DOHH2 (cell line): Measurements from ENCODE around the gene ABCA1.
"Not testable (repeated sequence)": the region's sequence is repeated elsewhere in the genome, so short reads cannot be mapped to it uniquely, and the experiment has no call there.

Experiments
- H3F3A ChIP-seq: fragments of 200-600 bp; sonication (generic), shearing (Covaris generic); 2 replicates; pipeline ENCODE4 v1.6.0; 2016; ENCODE audit warnings: antibody characterized with exemption, mild to moderate bottlenecking; ENCODE audit not compliant: control insufficient read depth, insufficient read depth
- H3K27ac ChIP-seq: fragments of 200-600 bp; sonication (generic); 2 replicates; pipeline ENCODE4 v1.5.1; 2014; ENCODE audit warnings: low read depth, mild to moderate bottlenecking, low read length, moderate library complexity
- H3K27me3 ChIP-seq: fragments of 200-600 bp; sonication (generic); 2 replicates; pipeline ENCODE4 v1.6.1; 2014; ENCODE audit warnings: mild to moderate bottlenecking, low read length, mixed read lengths; ENCODE audit not compliant: control insufficient read depth
- H3K36me3 ChIP-seq: fragments of 200-600 bp; sonication (generic); 2 replicates; pipeline ENCODE4 v1.6.1; 2014; ENCODE audit warnings: mild to moderate bottlenecking, low read length, moderate library complexity, mixed read lengths; ENCODE audit not compliant: control insufficient read depth
- H3K4me1 ChIP-seq: fragments of 200-600 bp; sonication (generic); 2 replicates; pipeline ENCODE4 v1.6.1; 2014; ENCODE audit warnings: mild to moderate bottlenecking, low read length, mixed read lengths; ENCODE audit not compliant: control insufficient read depth
- H3K4me2 ChIP-seq: fragments of 200-600 bp; sonication (generic); 2 replicates; pipeline ENCODE4 v1.6.0; 2014; ENCODE audit warnings: mild to moderate bottlenecking, low read length, moderate library complexity
- H3K4me3 ChIP-seq: fragments of 200-600 bp; sonication (generic); 2 replicates; pipeline ENCODE4 v1.5.1; 2014; ENCODE audit warnings: mild to moderate bottlenecking, low read length, mixed read lengths
- H3K79me2 ChIP-seq: fragments of 200-600 bp; sonication (generic); 2 replicates; pipeline ENCODE4 v1.6.1; 2014; ENCODE audit warnings: mild to moderate bottlenecking, low read length, mixed read lengths; ENCODE audit not compliant: control insufficient read depth
- H3K9me2 ChIP-seq: fragments of 200-600 bp; sonication (generic); replicated peaks from 2 replicates; pipeline ENCODE4 v1.6.1; 2014; ENCODE audit warnings: mild to moderate bottlenecking, low read length, mixed read lengths; ENCODE audit not compliant: control insufficient read depth
- H3K9me3 ChIP-seq: fragments of 200-600 bp; sonication (generic); 2 replicates; pipeline ENCODE4 v1.6.1; 2014; ENCODE audit warnings: antibody characterized with exemption, low read length, mixed read lengths; ENCODE audit not compliant: control insufficient read depth, insufficient read depth
- H4K20me1 ChIP-seq: fragments of 200-600 bp; sonication (generic); 2 replicates; pipeline ENCODE4 v1.6.0; 2014; ENCODE audit warnings: low read depth, mild to moderate bottlenecking, antibody characterized with exemption, low read length, moderate library complexity; ENCODE audit not compliant: control insufficient read depth, insufficient read depth
- CTCF ChIP-seq: fragments of 200-600 bp; sonication (generic); IDR thresholded peaks from one replicate; pipeline ENCODE4 v1.5.1; 2014; ENCODE audit warnings: antibody characterized with exemption, mild to moderate bottlenecking, low read depth, low read length; ENCODE audit not compliant: poor library complexity, severe bottlenecking
- EZH2phosphoT487 ChIP-seq: fragments of 200-600 bp; sonication (generic); IDR thresholded peaks from 2 replicates; pipeline ENCODE4 v1.6.1; 2017; ENCODE audit warnings: borderline replicate concordance, mild to moderate bottlenecking, antibody characterized with exemption, low read length, moderate library complexity, mixed read lengths

ABCA1 gene

GRCh38 chr9:104769655-104770054 is 158.3 kb downstream of the ABCA1 start:
- TF ChIP-seq CTCF (no peak), EZH2phosphoT487 (no peak)
- H3K4me3 ChIP-seq = peak overlapping the region; percentile 62
- no peaks in the 10 kb centered on the region for H3K9me2 ChIP-seq
- peaks cover 60% of the 10 kb centered on the region for H3K79me2 ChIP-seq
- peaks cover 79% of the 10 kb centered on the region for H3K4me1 ChIP-seq
- peaks cover 45% of the 10 kb centered on the region for H3F3A ChIP-seq
- peak overlapping the region; percentile 78 for H3K4me2 ChIP-seq
- no peaks in the 10 kb centered on the region for H3K27me3 ChIP-seq
- H3K36me3 ChIP-seq = peaks cover 50% of the 10 kb centered on the region
- H3K27ac ChIP-seq = peak overlapping the region; percentile 95
- H4K20me1 ChIP-seq = no peaks in the 10 kb centered on the region
- H3K9me3 ChIP-seq = no peaks in the 10 kb centered on the region

GRCh38 chr9:104769029-104769428 is 158.9 kb downstream of the ABCA1 start:
- H3K4me2 ChIP-seq = peak overlapping the region; percentile 78
- peak overlapping the region; percentile 62 for H3K4me3 ChIP-seq
- peaks cover 58% of the 10 kb centered on the region for H3K79me2 ChIP-seq
- H3K4me1 ChIP-seq = peaks cover 74% of the 10 kb centered on the region
- H3K27ac ChIP-seq = peak overlapping the region; percentile 95
- not testable (repeated sequence) for H3K9me3 ChIP-seq, H3K27me3 ChIP-seq, H3K9me2 ChIP-seq, H4K20me1 ChIP-seq
- peaks cover 44% of the 10 kb centered on the region for H3K36me3 ChIP-seq
- H3F3A ChIP-seq = peaks cover 43% of the 10 kb centered on the region

- Histone ChIP-seq H3K4me2 (no peak overlapping the region), H3K79me2 (peaks cover 43% of the 10 kb centered on the region), H3F3A (peaks cover 43% of the 10 kb centered on the region), H4K20me1 (no peaks in the 10 kb centered on the region), H3K27me3 (no peaks in the 10 kb centered on the region), H3K36me3 (peaks cover 33% of the 10 kb centered on the region), H3K27ac (no peak overlapping the region), H3K4me3 (no peak overlapping the region), H3K4me1 (peaks cover 72% of the 10 kb centered on the region), H3K9me3 (no peaks in the 10 kb centered on the region), H3K9me2 (no peaks in the 10 kb centered on the region)
- TF ChIP-seq CTCF = no peak
- no peak for TF ChIP-seq EZH2phosphoT487
Measured at GRCh38 chr9:104767507-104767906, 160.4 kb downstream of the ABCA1 start.

GRCh38 chr9:104766025-104766424 is 161.9 kb downstream of the ABCA1 start:
- Histone ChIP-seq H3K4me2 (peak overlapping the region; percentile 95), H3K79me2 (peaks cover 29% of the 10 kb centered on the region), H3F3A (peaks cover 42% of the 10 kb centered on the region), H3K9me2 (no peaks in the 10 kb centered on the region), H3K27ac (peak overlapping the region; percentile 87; the same call in 1 of the 2 replicates), H3K36me3 (peaks cover 23% of the 10 kb centered on the region), H4K20me1 (no peaks in the 10 kb centered on the region), H3K27me3 (no peaks in the 10 kb centered on the region), H3K9me3 (no peaks in the 10 kb centered on the region), H3K4me3 (peak overlapping the region; percentile 85), H3K4me1 (peaks cover 57% of the 10 kb centered on the region)
- TF ChIP-seq CTCF = no peak
- no peak for TF ChIP-seq EZH2phosphoT487
